ENCODE data around the gene VAMP4. TPM values are rescaled to one million over a fixed set of nuclear protein-coding genes. Genes with fewer than 3 reads are reported as not detected.
"Not testable (repeated sequence)": the region's sequence is repeated elsewhere in the genome, so short reads cannot be mapped to it uniquely, and the experiment has no call there.

The VAMP4 gene
- total RNA-seq, 1 experiment from 2014 or later: 4.2 TPM

GRCh38 chr1:171661076-171661650 lies 80.7 kb downstream of the VAMP4 start:
- H4K20me1 ChIP-seq (ENCODE audit: control insufficient read depth, insufficient read depth, insufficient read length): no peaks in the 10 kb centered on the region
- TF ChIP-seq CTCF (conservative IDR thresholded peaks at IDR 0.05): no peak

GRCh38 chr1:171656206-171656605 lies 85.7 kb downstream of the VAMP4 start:
- not testable (repeated sequence) for H3K18ac ChIP-seq (ENCODE audit: insufficient read length, low read depth, low read length); H3K79me1 ChIP-seq (ENCODE audit: insufficient read depth, low read depth, low read length, poor library complexity, severe bottlenecking); H3K4me3 Mint-ChIP-seq; H3K27me3 Mint-ChIP-seq (ENCODE audit: low read depth); H2AFZ ChIP-seq (ENCODE audit: low read length); H3K27me3 ChIP-seq (ENCODE audit: insufficient read depth, low read length); H3K23ac ChIP-seq (ENCODE audit: insufficient read length, low read depth, low read length); H3K27ac Mint-ChIP-seq; H3K9me3 Mint-ChIP-seq; H3T11ph ChIP-seq (ENCODE audit: low read length); H3K56ac ChIP-seq (ENCODE audit: insufficient read length, low read depth, low read length); H2BK120ac ChIP-seq (ENCODE audit: low read depth, low read length, poor library complexity, severe bottlenecking); H2BK15ac ChIP-seq (ENCODE audit: low read depth, low read length); H3K36me3 Mint-ChIP-seq (ENCODE audit: insufficient read depth in 1 of 3, low read depth in 3 of 3); H4K5ac ChIP-seq (ENCODE audit: insufficient read length, low read depth, low read length); H3K4me1 ChIP-seq (ENCODE audit: insufficient read depth, low read length); H3K23me2 ChIP-seq (ENCODE audit: insufficient read length, low read depth, low read length, poor library complexity, severe bottlenecking); DNase-seq; H2BK12ac ChIP-seq (ENCODE audit: insufficient read length, low read depth, low read length); H3K4me2 ChIP-seq (ENCODE audit: insufficient read depth, insufficient read length, low read length); H4K91ac ChIP-seq (ENCODE audit: insufficient read length, low read depth, low read length); H3K9me3 ChIP-seq (ENCODE audit: control insufficient read depth, low read depth, low read length); H2BK20ac ChIP-seq (ENCODE audit: low read depth, low read length, poor library complexity, severe bottlenecking); H4K20me1 ChIP-seq (ENCODE audit: control insufficient read depth, insufficient read depth, insufficient read length); H3K27ac ChIP-seq (ENCODE audit: insufficient read length, low read depth, low read length); H2AK5ac ChIP-seq (ENCODE audit: insufficient read length, low read length); H3K14ac ChIP-seq (ENCODE audit: insufficient read depth, low read length); H3K79me2 ChIP-seq (ENCODE audit: insufficient read depth, low read length); H3K9ac ChIP-seq (ENCODE audit: extremely low read depth, insufficient read length, low read length); H3K4ac ChIP-seq (ENCODE audit: low read depth, low read length); H2BK5ac ChIP-seq (ENCODE audit: insufficient read length, low read length); H4K8ac ChIP-seq (replicated peaks; ENCODE audit: insufficient read length, low read depth, low read length)
- WGBS (ENCODE audit: extremely low coverage, insufficient read length, low lambda C conversion rate): no CpG with 5 or more reads among the region's 9 CpGs
- peaks cover 18 to 22% of the 10 kb centered on the region in 2 experiments for H3K4me1 Mint-ChIP-seq

More at GRCh38 chr1:171661076-171661650, 80.7 kb downstream of the VAMP4 start:
- Histone ChIP-seq H3K18ac (ENCODE audit: insufficient read length, low read depth, low read length) (no peak overlapping the region), H3K4ac (ENCODE audit: low read depth, low read length) (no peak overlapping the region), H3K9ac (ENCODE audit: extremely low read depth, insufficient read length, low read length) (no peak overlapping the region), H3K27me3 (ENCODE audit: insufficient read depth, low read length) (no peaks in the 10 kb centered on the region), H2AFZ (ENCODE audit: low read length) (no peak overlapping the region), H3K9me3 (ENCODE audit: control insufficient read depth, low read depth, low read length) (no peaks in the 10 kb centered on the region), H2BK15ac (ENCODE audit: low read depth, low read length) (no peak overlapping the region), H2BK20ac (ENCODE audit: low read depth, low read length, poor library complexity, severe bottlenecking) (no peak overlapping the region), H4K5ac (ENCODE audit: insufficient read length, low read depth, low read length) (no peak overlapping the region), H3K23ac (ENCODE audit: insufficient read length, low read depth, low read length) (no peak overlapping the region), H2AK5ac (ENCODE audit: insufficient read length, low read length) (no peak overlapping the region), H3K27ac (ENCODE audit: insufficient read length, low read depth, low read length) (no peak overlapping the region), H2BK12ac (ENCODE audit: insufficient read length, low read depth, low read length) (no peak overlapping the region), H3K79me2 (ENCODE audit: insufficient read depth, low read length) (no peaks in the 10 kb centered on the region), H3K79me1 (ENCODE audit: insufficient read depth, low read depth, low read length, poor library complexity, severe bottlenecking) (no peaks in the 10 kb centered on the region), H4K8ac (replicated peaks; ENCODE audit: insufficient read length, low read depth, low read length) (no peak overlapping the region), H3K56ac (ENCODE audit: insufficient read length, low read depth, low read length) (no peak overlapping the region), H2BK5ac (ENCODE audit: insufficient read length, low read length) (no peak overlapping the region), H3K14ac (ENCODE audit: insufficient read depth, low read length) (no peak overlapping the region), H3K4me2 (ENCODE audit: insufficient read depth, insufficient read length, low read length) (no peak overlapping the region), H4K91ac (ENCODE audit: insufficient read length, low read depth, low read length) (no peak overlapping the region), H3T11ph (ENCODE audit: low read length) (no peak overlapping the region), H3K23me2 (ENCODE audit: insufficient read length, low read depth, low read length, poor library complexity, severe bottlenecking) (no peaks in the 10 kb centered on the region), H3K4me1 (ENCODE audit: insufficient read depth, low read length) (no peaks in the 10 kb centered on the region; the same call in 1 of the 2 replicates), H2BK120ac (ENCODE audit: low read depth, low read length, poor library complexity, severe bottlenecking) (no peak overlapping the region)
- no peaks in the 10 kb centered on the region; a peak in 1 of 5 replicates for H3K9me3 Mint-ChIP-seq
- H3K4me1 Mint-ChIP-seq: peaks cover 16% of the 10 kb centered on the region in 2 experiments
- no peaks in the 10 kb centered on the region; the same call in 1 of the 2 replicates for H3K27me3 Mint-ChIP-seq (ENCODE audit: low read depth)
- no peak for DNase-seq
- no peak overlapping the region for H3K4me3 Mint-ChIP-seq
- no CpG with 5 or more reads among the region's 5 CpGs for WGBS (ENCODE audit: extremely low coverage, insufficient read length, low lambda C conversion rate)
- peak overlapping the region in 1 of 3 experiments; percentile 9; a peak in 2 of 7 replicates for H3K27ac Mint-ChIP-seq
- no peaks in the 10 kb centered on the region for H3K36me3 Mint-ChIP-seq (ENCODE audit: insufficient read depth in 1 of 3, low read depth in 3 of 3)
